Activated naive CD8-positive, alpha-beta T cell treated with anti-CD3 and anti-CD28 coated beads for 36 hours (primary cell): ENCODE measurements around the gene PRMT9. TPM values are rescaled to one million over a fixed set of nuclear protein-coding genes. Genes with fewer than 3 reads are reported as not detected.

Source experiments
- DNase-seq: peaks from one replicate; pipeline ENCODE4 v3.0.0; 2021
- H3K27ac Mint-ChIP-seq: one replicate; pipeline ENCODE4 v1.8.0; 2022; ENCODE audit warnings: mild to moderate bottlenecking, moderate library complexity, mixed read lengths
- H3K27me3 Mint-ChIP-seq: one replicate; pipeline ENCODE4 v1.8.0; 2022; ENCODE audit warnings: mild to moderate bottlenecking, mixed read lengths
- H3K36me3 Mint-ChIP-seq: one replicate; pipeline ENCODE4 v1.8.0; 2021; ENCODE audit warnings: mild to moderate bottlenecking, mixed read lengths
- H3K4me1 Mint-ChIP-seq: one replicate; pipeline ENCODE4 v1.8.0; 2021; ENCODE audit warnings: mixed read lengths
- H3K4me3 Mint-ChIP-seq: one replicate; pipeline ENCODE4 v1.8.0; 2022; ENCODE audit warnings: mild to moderate bottlenecking, moderate library complexity, mixed read lengths
- H3K9me3 Mint-ChIP-seq: one replicate; pipeline ENCODE4 v1.8.0; 2022; ENCODE audit warnings: mixed read lengths
- total RNA-seq, 2 experiments: library from RNA; stranded (reverse); gene quantifications; one replicate each; pipeline ENCODE4 v1.2.3, GENCODE V29; 2021

Gene PRMT9
- 1 to 10 TPM; 6.8 to 7.1 TPM for total RNA-seq

GRCh38 chr4:147683717-147684700 lies at the start of gene PRMT9:
PRMT9 (minus strand) TSS chr4:147684163; CDS start chr4:147683987, 176 bp downstream.
- Mint-ChIP-seq H3K9me3 (no peaks in the 10 kb centered on the region), H3K4me1 (peaks cover 24% of the 10 kb centered on the region), H3K4me3 (peak within 1 kb of the TSS; percentile 98), H3K36me3 (peaks cover 5% of the 10 kb centered on the region), H3K27me3 (peaks cover 16% of the 10 kb centered on the region), H3K27ac (peak within 1 kb of the TSS; percentile 93)
- DNase-seq = peak; percentile 91

DNA sequence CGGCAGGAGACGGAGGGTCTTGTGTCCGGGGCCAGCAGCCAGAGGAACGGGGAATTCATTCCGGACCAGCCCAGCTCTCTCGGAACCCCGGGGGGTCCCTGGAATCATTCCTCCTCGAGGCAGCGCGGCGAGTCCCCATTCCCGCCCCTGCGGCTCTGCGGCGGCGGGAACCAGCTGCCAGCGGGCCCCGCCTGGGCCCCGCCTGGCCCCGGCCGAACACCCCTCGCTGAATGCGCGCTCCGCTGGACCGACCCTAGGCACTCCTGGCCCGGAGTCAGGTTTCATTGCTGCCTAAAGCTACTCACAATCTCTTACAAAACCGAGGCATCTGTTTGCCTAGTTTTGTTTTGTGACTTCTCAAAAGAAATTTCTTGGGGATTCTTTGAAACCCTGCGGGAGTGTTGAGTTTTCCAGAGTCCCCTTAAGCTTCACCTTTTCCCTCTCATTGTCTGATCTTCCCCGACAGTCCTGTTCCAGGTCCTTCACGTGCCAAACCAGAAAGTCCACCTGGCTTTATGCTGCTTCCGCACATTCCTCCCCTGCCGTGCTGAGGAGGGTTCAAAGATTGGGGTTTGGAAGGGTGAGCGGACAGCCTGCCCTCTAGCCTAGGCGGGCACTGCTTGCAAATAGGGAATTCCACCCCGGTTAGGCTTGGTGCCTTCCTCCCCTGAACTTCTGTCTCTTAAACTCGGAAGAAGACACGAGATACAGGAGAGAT lies 48.7 kb upstream of the PRMT9 start:
- DNase-seq = peak; percentile 38
- Mint-ChIP-seq H3K36me3 (no peaks in the 10 kb centered on the region), H3K4me1 (peaks cover 37% of the 10 kb centered on the region), H3K27me3 (peaks cover 4% of the 10 kb centered on the region), H3K4me3 (peak overlapping the region; percentile 91), H3K27ac (peak overlapping the region; percentile 69), H3K9me3 (no peaks in the 10 kb centered on the region)

- Mint-ChIP-seq H3K36me3 (no peaks in the 10 kb centered on the region), H3K27ac (peak within 1 kb of the TSS; percentile 81), H3K4me1 (peaks cover 36% of the 10 kb centered on the region), H3K4me3 (peak within 1 kb of the TSS; percentile 91), H3K27me3 (peaks cover 4% of the 10 kb centered on the region), H3K9me3 (no peaks in the 10 kb centered on the region)
- peak; percentile 70 for DNase-seq
Observed at GRCh38 chr4:147731580-147732517, 47.9 kb upstream of the PRMT9 start, which contains the start of gene ARHGAP10. ARHGAP10 (plus strand) TSS chr4:147732088; CDS start chr4:147732302, 214 bp downstream.

DNA sequence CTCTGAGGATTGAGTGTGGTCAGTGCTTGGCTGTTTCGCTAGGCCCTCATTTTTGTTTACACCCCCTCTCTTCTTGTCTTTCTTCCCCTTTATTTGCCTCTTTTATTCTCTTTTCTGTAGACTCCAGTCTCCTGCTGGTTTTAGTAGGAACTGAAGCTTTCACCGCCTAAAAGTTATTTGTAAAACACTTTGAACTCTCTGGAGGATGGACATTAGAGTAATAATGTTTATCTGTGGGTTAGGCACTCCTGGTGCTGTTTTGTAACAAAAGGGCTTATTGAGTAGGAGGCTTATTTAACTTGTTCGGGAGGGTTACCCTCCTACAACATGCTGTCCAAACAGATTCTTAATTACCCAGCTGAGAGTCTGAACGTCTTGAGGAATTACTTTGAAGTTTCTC lies 46.4 kb upstream of the PRMT9 start:
- no peaks in the 10 kb centered on the region for H3K36me3 Mint-ChIP-seq
- no peak overlapping the region for H3K4me3 Mint-ChIP-seq
- H3K27ac Mint-ChIP-seq = no peak overlapping the region

GRCh38 chr4:147727476-147728028 lies 43.6 kb upstream of the PRMT9 start:
- no peak for DNase-seq
- Mint-ChIP-seq H3K27me3 (no peaks in the 10 kb centered on the region), H3K4me3 (no peak overlapping the region), H3K4me1 (peaks cover 7% of the 10 kb centered on the region), H3K36me3 (no peaks in the 10 kb centered on the region), H3K27ac (no peak overlapping the region), H3K9me3 (no peaks in the 10 kb centered on the region)

More for the DNA sequence above, 46.4 kb upstream of the PRMT9 start:
- Mint-ChIP-seq H3K4me1 (peaks cover 24% of the 10 kb centered on the region), H3K9me3 (no peaks in the 10 kb centered on the region), H3K27me3 (peaks cover 4% of the 10 kb centered on the region)
- DNase-seq = no peak

GRCh38 chr4:147725673-147726072 lies 41.7 kb upstream of the PRMT9 start:
- H3K27ac Mint-ChIP-seq = no peak overlapping the region
- H3K27me3 Mint-ChIP-seq = no peaks in the 10 kb centered on the region
- no peaks in the 10 kb centered on the region for H3K4me1 Mint-ChIP-seq
- H3K36me3 Mint-ChIP-seq = no peaks in the 10 kb centered on the region
- H3K4me3 Mint-ChIP-seq = no peak overlapping the region
- no peaks in the 10 kb centered on the region for H3K9me3 Mint-ChIP-seq
- no peak for DNase-seq

DNA sequence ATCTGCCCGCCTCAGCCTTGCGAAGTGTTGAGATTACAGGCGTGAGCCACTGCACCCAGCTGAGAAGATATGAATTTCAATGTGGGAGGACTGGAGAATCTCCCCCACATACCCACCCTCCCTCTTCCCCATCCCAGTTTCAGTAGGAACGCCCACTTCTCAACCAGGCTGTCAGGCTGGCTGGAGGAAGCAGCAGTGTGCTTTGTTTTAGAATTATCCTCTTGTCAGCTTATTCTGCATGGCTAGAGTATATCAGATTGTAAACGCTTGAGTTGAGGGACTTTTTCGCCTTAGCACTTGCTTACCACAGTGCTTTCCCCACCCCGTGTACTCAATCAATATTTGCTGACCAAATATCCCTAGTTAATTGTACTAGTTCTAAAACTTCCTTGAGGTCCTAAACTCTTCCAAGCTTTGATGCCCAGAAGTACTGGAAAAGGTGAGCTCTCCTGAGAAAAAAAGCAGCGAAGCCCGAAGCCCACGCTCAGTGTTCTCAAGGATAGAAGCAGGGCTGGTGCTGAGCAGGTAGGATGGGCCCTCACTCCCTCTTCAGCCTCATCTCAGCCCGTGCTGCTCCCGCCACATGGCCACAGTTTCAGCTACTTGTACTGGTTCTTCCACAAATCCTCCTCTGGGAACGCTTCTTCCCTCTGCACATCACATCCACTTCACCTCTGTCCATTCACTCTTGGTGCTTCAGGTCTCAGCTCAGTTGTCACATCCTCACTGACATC lies 40.7 kb upstream of the PRMT9 start:
- H3K27ac Mint-ChIP-seq = no peak overlapping the region
- DNase-seq = no peak
- no peaks in the 10 kb centered on the region for H3K36me3 Mint-ChIP-seq
- H3K27me3 Mint-ChIP-seq = no peaks in the 10 kb centered on the region
- no peaks in the 10 kb centered on the region for H3K4me1 Mint-ChIP-seq
- no peaks in the 10 kb centered on the region for H3K9me3 Mint-ChIP-seq
- H3K4me3 Mint-ChIP-seq = no peak overlapping the region

DNA sequence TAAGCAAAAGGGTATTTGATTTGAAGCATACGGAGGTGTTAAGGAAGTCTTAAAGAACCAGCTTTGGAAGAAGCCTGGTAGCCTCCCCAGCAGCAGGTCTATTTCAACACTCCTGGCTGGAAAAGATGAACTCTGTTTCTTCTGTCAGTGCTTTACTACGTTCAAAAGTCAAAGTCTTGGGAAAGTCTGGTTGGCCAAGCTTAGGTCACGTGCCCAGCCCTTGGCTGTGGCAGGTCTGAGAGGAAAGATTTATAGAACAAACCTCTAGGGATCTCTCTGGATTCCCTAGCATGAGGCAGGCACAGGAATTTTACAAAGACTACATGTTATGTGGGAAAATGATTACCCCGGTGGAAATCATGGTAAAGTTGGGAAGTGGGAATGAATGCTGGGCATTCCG lies 39.4 kb upstream of the PRMT9 start:
- H3K9me3 Mint-ChIP-seq = no peaks in the 10 kb centered on the region
- H3K36me3 Mint-ChIP-seq = no peaks in the 10 kb centered on the region
- no peak overlapping the region for H3K4me3 Mint-ChIP-seq
- DNase-seq = no peak
- H3K4me1 Mint-ChIP-seq = no peaks in the 10 kb centered on the region
- H3K27ac Mint-ChIP-seq = no peak overlapping the region
- H3K27me3 Mint-ChIP-seq = peaks cover 2% of the 10 kb centered on the region

DNA sequence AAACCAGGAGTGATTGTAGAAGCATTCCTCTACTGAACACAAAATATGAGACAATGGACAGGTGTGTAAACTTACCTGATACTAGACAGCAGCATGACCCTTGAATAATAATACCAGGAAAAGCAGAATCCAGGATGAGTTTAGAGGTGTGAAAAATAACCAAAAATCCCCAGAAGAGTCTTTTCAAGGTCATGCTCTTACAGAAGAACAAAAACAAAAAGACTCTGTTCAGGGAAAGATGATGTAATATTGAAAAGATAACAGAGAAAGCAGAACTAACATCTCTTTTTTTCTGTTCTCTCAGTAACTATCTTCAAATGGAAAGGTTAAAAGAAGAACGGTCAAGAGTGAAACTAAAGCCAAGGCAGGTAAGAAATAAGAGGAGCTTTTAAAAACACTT lies 33.9 kb upstream of the PRMT9 start:
- H3K27ac Mint-ChIP-seq = no peak overlapping the region
- no peak for DNase-seq
- no peak overlapping the region for H3K4me3 Mint-ChIP-seq
- H3K9me3 Mint-ChIP-seq = no peaks in the 10 kb centered on the region
- peaks cover 4% of the 10 kb centered on the region for H3K4me1 Mint-ChIP-seq
- H3K36me3 Mint-ChIP-seq = no peaks in the 10 kb centered on the region
- peaks cover 10% of the 10 kb centered on the region for H3K27me3 Mint-ChIP-seq

DNA sequence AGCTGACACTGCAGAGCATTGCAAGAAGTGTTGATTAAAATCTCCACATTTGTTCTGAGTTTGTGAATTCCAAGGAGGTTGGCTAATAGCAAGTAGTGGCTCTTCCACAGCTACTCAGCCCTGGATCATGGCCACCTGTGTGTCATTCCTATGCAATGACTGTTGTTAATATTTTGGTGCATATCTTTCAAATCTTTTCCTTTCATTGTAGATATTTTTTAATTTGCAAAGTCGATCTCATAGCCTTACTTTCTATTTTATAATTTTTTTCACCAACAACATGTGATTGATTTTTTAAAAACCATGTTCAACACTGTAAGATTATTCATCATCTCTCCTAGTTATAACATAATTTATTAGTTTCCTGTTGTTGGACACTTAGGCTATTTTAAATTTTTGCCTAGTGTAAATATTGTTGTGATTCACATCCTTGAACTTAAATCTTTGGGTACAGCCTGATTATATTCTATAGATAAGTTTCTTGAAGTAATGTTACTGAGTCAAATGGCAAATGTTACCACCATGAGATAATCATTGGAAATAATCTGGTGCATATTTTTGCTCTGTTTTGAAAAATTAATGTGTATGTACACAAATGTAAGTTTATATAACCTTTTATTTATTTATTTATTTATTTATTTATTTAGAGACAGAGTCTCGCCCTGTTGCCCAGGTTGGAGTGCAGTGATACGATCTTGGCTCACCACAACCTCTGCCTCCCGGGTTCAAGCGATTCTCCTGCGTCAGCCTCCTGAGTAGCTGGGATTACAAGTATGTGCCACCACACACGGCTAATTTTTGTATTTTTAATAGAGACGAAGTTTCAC lies 30.8 kb upstream of the PRMT9 start:
- DNase-seq = no peak
- peaks cover 10% of the 10 kb centered on the region for H3K27me3 Mint-ChIP-seq
- no peaks in the 10 kb centered on the region for H3K36me3 Mint-ChIP-seq
- H3K9me3 Mint-ChIP-seq = no peaks in the 10 kb centered on the region
- no peak overlapping the region for H3K27ac Mint-ChIP-seq
- no peak overlapping the region for H3K4me3 Mint-ChIP-seq
- H3K4me1 Mint-ChIP-seq = peaks cover 4% of the 10 kb centered on the region

- no peaks in the 10 kb centered on the region for H3K4me1 Mint-ChIP-seq
- no peaks in the 10 kb centered on the region for H3K36me3 Mint-ChIP-seq
- no peak overlapping the region for H3K4me3 Mint-ChIP-seq
- H3K27ac Mint-ChIP-seq = no peak overlapping the region
- peaks cover 8% of the 10 kb centered on the region for H3K27me3 Mint-ChIP-seq
- no peaks in the 10 kb centered on the region for H3K9me3 Mint-ChIP-seq
- no peak for DNase-seq
Observed at GRCh38 chr4:147709999-147710398, 26.0 kb upstream of the PRMT9 start.

- Mint-ChIP-seq H3K36me3 (no peaks in the 10 kb centered on the region), H3K27me3 (no peaks in the 10 kb centered on the region), H3K4me3 (no peak overlapping the region), H3K4me1 (no peaks in the 10 kb centered on the region), H3K9me3 (no peaks in the 10 kb centered on the region), H3K27ac (no peak overlapping the region)
- DNase-seq = peak; percentile 29
Observed at GRCh38 chr4:147707892-147708672, 24.1 kb upstream of the PRMT9 start.
